ENCODE measurements around the gene NXF1.
A peak's percentile ranks its signal among the peaks of the same experiment; 100 is the strongest.
"Not testable (repeated sequence)": the region's sequence is repeated elsewhere in the genome, so short reads cannot be mapped to it uniquely, and the experiment has no call there.

Gene NXF1

DNA sequence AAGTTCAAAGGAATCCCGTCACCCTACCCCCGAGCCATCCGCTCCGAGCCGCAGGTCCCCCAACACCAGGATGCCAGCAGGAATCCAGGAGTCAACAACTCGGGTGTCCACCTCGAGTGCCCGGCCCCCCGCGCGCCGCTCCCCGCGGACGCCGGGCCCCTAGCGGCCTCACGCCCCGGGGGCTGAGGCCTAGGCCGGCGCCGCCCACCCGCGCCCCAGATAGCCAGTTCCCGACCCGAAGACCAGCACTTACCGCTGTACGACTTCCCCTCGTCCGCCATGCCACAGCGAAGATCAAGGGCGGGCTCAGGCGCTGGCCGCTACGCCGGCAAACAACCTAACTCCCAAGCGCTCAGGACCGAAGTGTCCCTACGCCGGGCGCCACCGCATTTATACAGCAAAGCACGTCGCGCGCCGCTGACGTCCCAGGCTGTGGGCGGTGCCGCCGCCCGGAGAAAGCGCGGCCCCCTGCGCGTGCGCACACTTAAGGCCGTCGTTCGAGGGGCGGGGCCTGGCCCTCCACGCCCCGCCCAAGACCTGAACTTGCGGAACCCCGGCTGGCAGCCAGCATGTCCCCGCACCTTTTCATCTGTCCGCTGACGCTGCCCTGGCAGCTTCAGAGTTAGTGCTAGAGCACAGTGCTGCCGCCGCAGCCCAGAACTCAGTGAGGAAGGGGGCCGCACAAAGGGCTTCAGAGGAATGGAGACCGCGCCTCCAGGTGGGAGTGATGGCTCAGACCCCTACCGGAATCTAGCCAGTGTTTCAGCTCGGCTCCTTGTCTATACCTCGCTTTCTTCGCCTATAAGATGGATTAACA, at the start of gene NXF1:
NXF1 (minus strand) TSS at position 365 of the 817 bp plus-strand sequence; CDS start at position 281, 84 bp downstream.
- peak; percentile 44 for DNase-seq

DNA sequence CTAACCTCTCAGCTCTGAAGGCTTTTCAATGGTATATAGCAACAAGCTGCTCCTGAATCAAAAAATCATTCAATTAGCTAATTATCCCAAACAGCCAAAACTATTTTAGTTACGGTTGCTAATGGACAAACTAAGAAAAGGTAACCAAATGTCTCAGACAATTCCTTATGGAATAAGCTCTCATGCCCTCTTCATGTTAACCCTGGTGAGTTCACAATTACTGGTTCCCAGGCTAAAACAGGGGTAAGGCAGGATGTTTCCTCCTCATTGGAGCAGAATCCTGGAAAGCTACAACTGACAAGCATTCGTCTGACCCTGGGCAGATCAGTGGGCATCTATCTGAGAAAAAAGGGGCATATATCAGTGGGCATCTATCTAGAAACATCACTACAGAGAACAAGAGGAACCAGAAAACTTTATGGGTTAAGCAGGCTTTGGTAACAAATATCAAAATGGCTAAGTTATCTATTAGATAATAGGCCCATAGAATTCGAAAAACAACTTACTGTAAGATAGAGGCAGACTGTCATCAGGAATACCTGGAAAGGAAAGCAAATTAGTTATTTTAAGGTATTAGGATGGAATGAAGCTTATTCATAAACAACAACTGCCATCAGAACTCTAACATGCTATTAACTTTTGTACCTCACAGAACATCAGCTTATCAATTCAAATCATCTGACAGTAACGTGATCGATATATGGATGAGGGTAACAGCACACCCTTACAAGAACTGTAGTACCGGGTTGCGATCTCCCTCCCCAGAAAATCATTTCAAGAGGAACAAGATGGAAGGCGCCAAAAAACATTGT, 49.0 kb upstream of the NXF1 start:
- DNase-seq, result no peak

DNA sequence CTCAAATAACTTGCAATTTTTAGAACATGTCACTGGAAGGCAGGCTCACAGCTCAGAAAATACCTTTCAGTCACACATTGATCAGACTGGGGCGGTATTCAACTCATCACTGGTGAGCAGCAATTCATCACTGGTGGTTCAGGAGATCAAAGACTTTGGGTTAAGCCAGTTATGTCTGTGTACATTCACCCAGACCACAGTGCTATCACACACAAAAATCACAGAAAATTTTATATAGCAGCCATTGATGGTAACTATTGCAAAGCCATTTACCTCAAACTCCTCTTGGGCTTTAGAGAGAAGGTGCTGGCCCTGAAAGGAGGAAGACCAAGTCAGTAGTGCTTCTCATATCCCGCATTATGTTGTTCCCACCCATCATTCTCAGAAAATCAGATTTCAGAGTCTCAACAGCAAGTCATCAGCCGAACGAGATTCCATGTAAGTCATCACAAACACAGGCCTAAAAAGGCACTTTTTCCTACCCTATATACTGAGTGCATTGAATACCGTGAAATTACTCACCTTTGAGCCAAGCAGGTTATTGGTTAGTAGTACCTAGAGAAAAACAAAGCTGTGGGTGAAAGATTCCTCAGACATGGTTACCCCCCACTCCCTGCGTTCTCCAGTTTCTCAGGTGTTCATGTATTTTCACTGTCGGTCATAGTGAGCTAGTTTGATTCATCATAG, 48.2 kb upstream of the NXF1 start:
- DNase-seq, result no peak

DNA sequence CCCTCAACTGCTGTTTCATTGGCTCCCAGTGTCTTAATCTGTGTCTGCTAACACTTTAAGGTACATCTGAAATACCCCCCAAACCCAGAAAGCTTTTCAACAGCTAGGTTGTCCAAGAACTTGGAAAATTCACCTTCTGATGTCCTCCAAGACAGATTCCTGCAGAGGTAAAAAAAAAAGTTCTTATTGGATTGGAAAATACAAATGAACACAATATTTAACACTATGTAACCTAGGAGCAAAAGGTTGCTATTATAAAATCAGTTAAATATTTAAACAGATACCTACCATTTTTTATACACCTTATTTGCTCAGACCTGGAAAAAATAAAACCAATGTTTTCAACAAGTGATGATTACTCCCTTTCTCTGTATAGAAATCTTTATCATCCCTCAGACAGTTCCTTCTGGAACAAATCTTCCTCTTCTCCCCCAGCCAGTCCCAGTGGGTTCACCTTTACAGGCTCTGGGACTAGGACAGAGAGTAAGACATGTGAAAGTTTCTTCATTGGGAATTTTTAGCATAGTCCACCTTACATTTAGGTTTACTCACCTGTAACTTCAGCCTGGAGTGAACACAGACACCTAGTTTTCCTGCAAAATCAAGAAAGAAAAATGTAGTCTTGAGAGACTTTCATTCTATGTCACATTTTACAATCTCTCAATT, 47.4 kb upstream of the NXF1 start:
- DNase-seq, result no peak

DNA sequence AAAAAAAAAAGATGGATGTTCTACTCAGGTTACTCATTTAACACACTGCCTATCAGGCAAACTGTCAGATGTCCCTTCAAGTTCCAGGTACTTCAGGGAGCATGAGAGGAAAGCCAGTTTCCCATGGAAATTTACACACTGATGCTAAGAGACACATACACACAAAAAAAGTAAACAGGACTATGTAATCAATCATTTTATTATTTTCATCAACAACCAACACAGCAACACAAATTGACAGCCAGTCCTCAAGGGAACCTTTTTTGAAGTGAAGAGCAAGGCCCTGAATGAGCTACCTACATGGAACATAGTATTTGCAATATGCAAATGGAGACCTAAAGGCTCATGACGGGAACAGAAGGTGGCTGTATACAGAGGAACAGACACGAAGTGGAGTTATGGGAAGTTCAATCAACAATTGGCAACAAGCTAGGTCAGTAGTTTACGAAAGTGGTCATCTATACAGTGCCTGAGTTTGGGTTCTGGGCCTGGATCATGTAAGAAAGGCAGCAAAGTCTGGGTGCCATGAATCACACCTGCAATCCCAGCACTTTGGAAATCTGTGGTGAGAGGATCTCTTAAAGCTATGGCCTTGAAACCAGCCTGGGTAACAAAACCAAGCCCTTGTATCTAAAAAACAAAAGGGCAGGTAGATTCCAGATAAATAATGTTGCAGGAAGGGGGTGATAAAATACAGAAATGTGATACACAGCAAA, 46.7 kb upstream of the NXF1 start:
- DNase-seq, result peak; percentile 60

GRCh38 chr11:62850911-62851806, 45.9 kb upstream of the NXF1 start:
- DNase-seq, result peak; percentile 70

DNA sequence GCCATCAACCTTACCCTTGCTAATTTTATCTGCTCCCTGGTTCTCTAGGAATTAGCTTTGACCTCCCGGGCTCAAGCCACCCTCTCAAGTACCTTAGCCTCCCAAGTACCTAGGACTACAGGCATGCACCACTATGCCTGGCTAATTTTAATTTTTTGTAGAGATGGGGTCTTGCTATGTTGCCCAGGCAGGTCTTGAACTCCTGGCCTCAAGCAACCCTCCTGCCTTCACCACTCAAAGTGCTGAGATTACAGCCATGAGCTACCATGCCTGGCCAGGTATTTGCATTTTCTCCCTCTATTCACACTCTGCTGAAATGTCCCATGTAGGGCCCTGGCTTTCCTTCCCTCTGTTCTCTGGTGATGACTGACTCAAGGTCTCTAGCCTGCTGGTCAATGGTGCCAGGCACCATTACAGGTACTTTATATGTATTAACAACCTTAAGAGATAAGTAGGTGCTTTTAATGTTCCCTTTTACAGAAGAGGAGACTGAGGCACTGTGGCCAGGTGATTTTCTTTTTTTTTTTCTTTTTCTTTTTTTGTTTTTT, 42.6 kb upstream of the NXF1 start:
- DNase-seq, result no peak

DNA sequence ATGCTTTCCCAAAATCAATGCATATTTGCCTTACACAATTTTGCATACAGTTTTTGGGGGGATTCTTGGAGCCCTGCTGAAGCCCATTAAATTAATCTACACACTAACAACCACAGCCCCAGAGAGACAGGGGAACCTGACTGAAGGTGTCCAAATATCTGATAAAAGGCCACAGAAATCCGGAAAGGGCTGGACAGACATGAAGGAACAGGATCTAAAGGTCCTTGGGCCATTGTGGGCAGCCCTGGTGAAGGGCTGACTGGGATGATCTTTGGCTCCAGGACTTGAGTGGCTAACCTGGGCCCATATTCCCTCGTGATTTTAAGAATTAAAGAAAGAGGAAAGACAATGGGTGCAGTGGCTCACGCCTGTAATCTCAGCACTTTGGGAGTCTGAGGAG, 40.9 kb upstream of the NXF1 start:
- DNase-seq, result no peak

- DNase-seq, result no peak
Measured at GRCh38 chr11:62844154-62844553, 38.9 kb upstream of the NXF1 start.

GRCh38 chr11:62843466-62843865, 38.2 kb upstream of the NXF1 start:
- no peak for DNase-seq

GRCh38 chr11:62842891-62843290, 37.7 kb upstream of the NXF1 start:
- not testable (repeated sequence) for DNase-seq

DNA sequence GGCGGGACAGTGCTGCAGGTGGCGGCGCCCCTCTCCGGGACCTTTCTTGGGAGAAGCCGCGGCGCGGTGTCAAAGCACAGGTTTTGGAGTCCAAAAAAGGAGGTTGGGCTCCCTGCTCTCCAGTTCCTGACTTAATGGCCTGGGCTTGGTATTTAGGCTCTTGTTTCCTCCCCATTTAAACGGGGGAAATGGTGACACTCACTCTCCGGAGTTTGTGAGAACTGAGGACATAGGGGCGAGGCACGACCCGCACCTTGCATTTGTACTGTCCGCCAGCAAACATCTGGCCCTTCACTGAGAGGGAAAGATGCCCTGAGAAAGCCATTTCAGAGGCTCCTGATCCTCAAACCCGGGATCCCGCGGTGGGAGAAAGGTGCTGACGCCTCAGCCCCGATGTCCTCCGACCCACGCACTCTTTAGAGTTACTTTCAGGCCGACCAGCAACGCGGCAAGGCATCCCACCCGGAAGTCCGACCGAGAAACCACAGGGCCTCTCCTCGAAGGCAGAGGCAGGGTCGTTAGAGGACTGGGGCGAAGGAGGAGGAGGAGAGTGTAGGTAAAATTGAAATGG, 37.0 kb upstream of the NXF1 start:
- no peak for DNase-seq

GRCh38 chr11:62841361-62842170, 36.3 kb upstream of the NXF1 start:
- peak; percentile 98 for DNase-seq

- DNase-seq, result peak; percentile 93
Measured at GRCh38 chr11:62840721-62841360, 35.6 kb upstream of the NXF1 start.

GRCh38 chr11:62839050-62839945, 34.1 kb upstream of the NXF1 start, which contains the start of gene WDR74:
TSS of gene WDR74 (minus strand) at chr11:62839590. CDS start at chr11:62839570, 20 bp downstream.
- peak; percentile 60 for DNase-seq

GRCh38 chr11:62835336-62835735, 30.1 kb upstream of the NXF1 start:
- DNase-seq, result no peak

GRCh38 chr11:62832336-62833234, 27.3 kb upstream of the NXF1 start, which contains the start of gene TEX54:
TSS of gene TEX54 (minus strand) at chr11:62832841.
- no peak for DNase-seq

All from DMS 273 treated with DMSO at 0.1 percent for 48 hours (cell line).